Neural cell (in vitro differentiated cells): ENCODE measurements around the gene MYL6B.
A peak's percentile ranks its signal among the peaks of the same experiment; 100 is the strongest.

Experiments
- CTCF ChIP-seq: fragments of 450-650 bp; IDR thresholded peaks from 2 replicates; pipeline ENCODE4 v1.5.1; 2014; ENCODE audit warnings: antibody characterized with exemption, mild to moderate bottlenecking, moderate library complexity; ENCODE audit not compliant: poor library complexity, severe bottlenecking
- EP300 ChIP-seq: fragments of 450-650 bp; conservative IDR thresholded peaks from 2 replicates; pipeline ENCODE4 v1.6.1; 2014; ENCODE audit warnings: antibody characterized with exemption, mild to moderate bottlenecking, moderate library complexity; ENCODE audit not compliant: poor library complexity, severe bottlenecking
- EZH2 ChIP-seq: fragments of 200-600, 300-800 bp; shearing (Covaris generic), sonication (generic); IDR thresholded peaks from 2 replicates; pipeline ENCODE4 v1.6.1; 2014; ENCODE audit warnings: antibody characterized with exemption, low read length, borderline replicate concordance, mild to moderate bottlenecking; ENCODE audit not compliant: insufficient read depth, poor library complexity, severe bottlenecking
- MXI1 ChIP-seq: fragments of 450-650 bp; conservative IDR thresholded peaks from 2 replicates; pipeline ENCODE4 v1.6.1; 2014; ENCODE audit warnings: antibody characterized with exemption, mild to moderate bottlenecking; ENCODE audit not compliant: poor library complexity, severe bottlenecking
- POLR2AphosphoS5 ChIP-seq: IDR thresholded peaks from 2 replicates; pipeline ENCODE4 v1.6.1; 2012
- RAD21 ChIP-seq: fragments of 450-650 bp; conservative IDR thresholded peaks from 2 replicates; pipeline ENCODE4 v1.6.1; 2014; ENCODE audit warnings: antibody characterized with exemption, mild to moderate bottlenecking, moderate library complexity
- REST ChIP-seq: IDR thresholded peaks from 2 replicates; pipeline ENCODE4 v1.6.1; 2012; ENCODE audit warnings: borderline replicate concordance
- SMC3 ChIP-seq: fragments of 450-650 bp; conservative IDR thresholded peaks from 2 replicates; pipeline ENCODE4 v1.6.1; 2014; ENCODE audit warnings: antibody characterized with exemption, mild to moderate bottlenecking, moderate library complexity; ENCODE audit not compliant: poor library complexity
- TAF1 ChIP-seq: IDR thresholded peaks from 2 replicates; pipeline ENCODE4 v1.6.1; 2012; ENCODE audit warnings: low read depth

- TF ChIP-seq CTCF (peak; percentile 34), RAD21 (peak; percentile 8), EZH2 (no peak), EP300 (no peak), POLR2AphosphoS5 (peak; percentile 7), MXI1 (peak; percentile 31), SMC3 (no peak), REST (no peak), TAF1 (no peak)
Observed at GRCh38 chr12:56157201-56158028, 5.0 kb downstream of the MYL6B start.
